ENCODE results near the gene RAD51B. TPM values are rescaled to one million over a fixed set of nuclear protein-coding genes. Genes with fewer than 3 reads are reported as not detected.

Gene RAD51B
- total RNA-seq, 1 experiment from 2014 or later, result 14.2 TPM

GRCh38 chr14:68670359-68670715 lies 850.8 kb downstream of the RAD51B start:
- H3K4me1 Mint-ChIP-seq, result no peaks in the 10 kb centered on the region; the same call in 1 of the 2 replicates
- no peak overlapping the region for H3K4me3 Mint-ChIP-seq
- no peak overlapping the region for H3K27ac Mint-ChIP-seq
- no peaks in the 10 kb centered on the region for H3K27me3 Mint-ChIP-seq (ENCODE audit: low read depth)
- no peaks in the 10 kb centered on the region for H3K36me3 Mint-ChIP-seq
- ChIA-PET CTCF (no interaction called here), POLR2A (no interaction called here)
- DNase-seq (ENCODE audit: low spot score) (no peak), ATAC-seq (no peak)
- peaks cover 12% of the 10 kb centered on the region for H3K9me3 Mint-ChIP-seq
- no peak for TF ChIP-seq CREB1 (CRISPR knock-in tag; IDR thresholded peaks at IDR 0.05)
- TF ChIP-seq EMX1 (CRISPR knock-in tag; IDR thresholded peaks at IDR 0.05), result no peak
- TF ChIP-seq JUN (CRISPR knock-in tag; IDR thresholded peaks at IDR 0.05), result no peak
- no peak for TF ChIP-seq HMGA2 (CRISPR knock-in tag; IDR thresholded peaks at IDR 0.05)
- TF ChIP-seq ZNF532 (CRISPR knock-in tag; IDR thresholded peaks at IDR 0.05; ENCODE audit: borderline replicate concordance), result no peak

GRCh38 chr14:68671909-68672308 lies 852.3 kb downstream of the RAD51B start:
- ATAC-seq (no peak), DNase-seq (ENCODE audit: low spot score) (no peak)
- Mint-ChIP-seq H3K9me3 (peaks cover 8% of the 10 kb centered on the region), H3K4me3 (no peak overlapping the region), H3K36me3 (no peaks in the 10 kb centered on the region), H3K4me1 (no peaks in the 10 kb centered on the region), H3K27me3 (ENCODE audit: low read depth) (no peaks in the 10 kb centered on the region), H3K27ac (no peak overlapping the region)
- ChIA-PET CTCF (no interaction called here), POLR2A (no interaction called here)
- TF ChIP-seq GTF2I (CRISPR knock-in tag; conservative IDR thresholded peaks at IDR 0.05), result no peak
- TF ChIP-seq E2F4 (CRISPR knock-in tag; IDR thresholded peaks at IDR 0.05; ENCODE audit: borderline replicate concordance, low read depth), result no peak
- no peak for TF ChIP-seq TEAD1 (CRISPR knock-in tag; IDR thresholded peaks at IDR 0.05)
- TF ChIP-seq JAZF1 (CRISPR knock-in tag; IDR thresholded peaks at IDR 0.05), result no peak
- TF ChIP-seq ZNF512 (CRISPR knock-in tag; IDR thresholded peaks at IDR 0.05; ENCODE audit: borderline replicate concordance), result no peak
- TF ChIP-seq CREM (CRISPR knock-in tag; IDR thresholded peaks at IDR 0.05), result no peak
- TF ChIP-seq E2F5 (CRISPR knock-in tag; IDR thresholded peaks at IDR 0.05), result no peak
- no peak for TF ChIP-seq ZNF263 (CRISPR knock-in tag; IDR thresholded peaks at IDR 0.05; ENCODE audit: low read depth)
- no peak for TF ChIP-seq ESRRA (CRISPR knock-in tag; IDR thresholded peaks at IDR 0.05; ENCODE audit: borderline replicate concordance)
- no peak for TF ChIP-seq IRF1 (CRISPR knock-in tag; IDR thresholded peaks at IDR 0.05)
- TF ChIP-seq CREB1 (CRISPR knock-in tag; IDR thresholded peaks at IDR 0.05), result no peak
- TF ChIP-seq RELA (CRISPR knock-in tag; IDR thresholded peaks at IDR 0.05; ENCODE audit: borderline replicate concordance), result no peak
